A549 (cell line): ENCODE results near the gene SCD.
A peak's percentile ranks its signal among the peaks of the same experiment; 100 is the strongest.

Experiments
- CEBPB ChIP-seq, 2 experiments: fragments of >200 bp in 1 of 2; sonication (Bioruptor Twin) in 1 of 2; formaldehyde crosslinking in 1 of 2; IDR thresholded peaks; 2 replicates each; pipeline ENCODE4 v1.6.1; 2012 to 2016
- CHD4 ChIP-seq: fragments of 200-600 bp; sonication (generic); IDR thresholded peaks from 2 replicates; pipeline ENCODE4 v1.6.1; 2016; ENCODE audit warnings: antibody characterized with exemption, mild to moderate bottlenecking, borderline replicate concordance
- EP300 ChIP-seq, 2 experiments: fragments of >200 bp; sonication (Bioruptor Twin); formaldehyde crosslinking; IDR thresholded peaks; 2 replicates in 1 of 2; 3 replicates in 1 of 2; pipeline ENCODE4 v1.6.1; 2016 to 2017
- ESRRA ChIP-seq: fragments of 150-350 bp; IDR thresholded peaks from 2 replicates; pipeline ENCODE4 v1.6.1; 2014; ENCODE audit warnings: mild to moderate bottlenecking, low read length, borderline replicate concordance
- JUN ChIP-seq, 2 experiments: fragments of >200 bp; sonication (Bioruptor Twin); formaldehyde crosslinking; IDR thresholded peaks; 2 replicates in 1 of 2; 3 replicates in 1 of 2; pipeline ENCODE4 v1.6.1; 2016 to 2017
- MAFK ChIP-seq: fragments of 450-650 bp; IDR thresholded peaks from 2 replicates; pipeline ENCODE4 v1.6.1; 2014; ENCODE audit not compliant: partially characterized antibody
- POLR2A ChIP-seq: IDR thresholded peaks from 2 replicates; pipeline ENCODE4 v1.6.1; 2012; ENCODE audit warnings: mild to moderate bottlenecking, low read length
- POLR2AphosphoS2 ChIP-seq: conservative IDR thresholded peaks from 2 replicates; pipeline ENCODE4 v1.6.1; 2012; ENCODE audit warnings: low read length, improper control_type of control experiment, inconsistent platforms
- RAD21 ChIP-seq, 2 experiments: fragments of >200 bp in 1 of 2; sonication (Bioruptor Twin) in 1 of 2; formaldehyde crosslinking in 1 of 2; IDR thresholded peaks in 1 of 2; conservative IDR thresholded peaks in 1 of 2; 2 replicates in 1 of 2; 3 replicates in 1 of 2; pipeline ENCODE4 v1.6.1; 2012 to 2018; ENCODE audit warnings: inconsistent platforms in 1 of 2
- RNF2 ChIP-seq: fragments of 200-600 bp; sonication (generic); IDR thresholded peaks from 2 replicates; pipeline ENCODE4 v1.6.1; 2016; ENCODE audit warnings: low read depth, mild to moderate bottlenecking, antibody characterized with exemption, moderate library complexity, borderline replicate concordance
- ZFP36 ChIP-seq: fragments of 450-650 bp; IDR thresholded peaks from 2 replicates; pipeline ENCODE4 v1.6.1; 2014; ENCODE audit warnings: borderline replicate concordance; ENCODE audit not compliant: partially characterized antibody
- TF ChIP-seq, protein P1 (sequence below): fragments of >200 bp; sonication (Bioruptor Twin); formaldehyde crosslinking; IDR thresholded peaks from 3 replicates; pipeline ENCODE4 v1.5.1; 2016
- TF ChIP-seq, protein P2 (sequence below): fragments of 200-600 bp; sonication (generic); IDR thresholded peaks from 2 replicates; pipeline ENCODE4 v1.6.1; 2016; ENCODE audit warnings: antibody characterized with exemption, mild to moderate bottlenecking, moderate library complexity
- TF ChIP-seq, protein P3 (sequence below): IDR thresholded peaks from 2 replicates; pipeline ENCODE4 v1.6.1; 2012

DNA sequence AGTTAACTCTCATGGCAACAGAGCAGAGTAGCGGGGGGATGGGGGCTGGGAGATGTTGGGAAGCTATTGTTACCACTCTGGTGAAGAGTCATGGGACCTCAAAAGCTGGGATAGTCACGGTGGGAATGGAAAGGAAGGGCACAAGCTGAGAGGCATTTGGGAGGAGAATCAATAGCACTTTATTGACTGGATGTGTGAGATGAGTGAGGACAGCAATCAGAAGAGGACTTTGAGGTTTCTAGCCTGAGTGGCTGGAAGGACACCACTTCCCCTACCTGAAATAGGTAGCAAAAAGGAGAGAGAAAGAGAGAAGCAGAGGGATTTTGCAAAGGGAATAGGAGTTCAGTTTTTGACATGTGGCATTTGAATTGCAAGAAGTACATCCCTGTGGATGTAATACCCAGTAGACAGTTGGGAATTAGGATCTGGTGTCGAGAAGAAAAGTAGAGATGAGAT is 27.2 kb downstream of the SCD start:
- TF ChIP-seq RAD21 (conservative IDR thresholded peaks at IDR 0.05 in 1 of 2, IDR thresholded peaks at IDR 0.05 in 1 of 2) (no peak; a peak in 1 of 5 replicates), EP300 (IDR thresholded peaks at IDR 0.05) (no peak), POLR2AphosphoS2 (no peak), CHD4 (no peak), ESRRA (no peak), POLR2A (no peak), RNF2 (no peak), JUN (IDR thresholded peaks at IDR 0.05) (peak in 1 of 2 experiments; percentile 38; a peak in 2 of 5 replicates), CEBPB (IDR thresholded peaks at IDR 0.05) (no peak), MAFK (no peak), ZFP36 (no peak)
- TF ChIP-seq, protein P1, sequence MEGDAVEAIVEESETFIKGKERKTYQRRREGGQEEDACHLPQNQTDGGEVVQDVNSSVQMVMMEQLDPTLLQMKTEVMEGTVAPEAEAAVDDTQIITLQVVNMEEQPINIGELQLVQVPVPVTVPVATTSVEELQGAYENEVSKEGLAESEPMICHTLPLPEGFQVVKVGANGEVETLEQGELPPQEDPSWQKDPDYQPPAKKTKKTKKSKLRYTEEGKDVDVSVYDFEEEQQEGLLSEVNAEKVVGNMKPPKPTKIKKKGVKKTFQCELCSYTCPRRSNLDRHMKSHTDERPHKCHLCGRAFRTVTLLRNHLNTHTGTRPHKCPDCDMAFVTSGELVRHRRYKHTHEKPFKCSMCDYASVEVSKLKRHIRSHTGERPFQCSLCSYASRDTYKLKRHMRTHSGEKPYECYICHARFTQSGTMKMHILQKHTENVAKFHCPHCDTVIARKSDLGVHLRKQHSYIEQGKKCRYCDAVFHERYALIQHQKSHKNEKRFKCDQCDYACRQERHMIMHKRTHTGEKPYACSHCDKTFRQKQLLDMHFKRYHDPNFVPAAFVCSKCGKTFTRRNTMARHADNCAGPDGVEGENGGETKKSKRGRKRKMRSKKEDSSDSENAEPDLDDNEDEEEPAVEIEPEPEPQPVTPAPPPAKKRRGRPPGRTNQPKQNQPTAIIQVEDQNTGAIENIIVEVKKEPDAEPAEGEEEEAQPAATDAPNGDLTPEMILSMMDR = no peak
- TF ChIP-seq, protein P2, sequence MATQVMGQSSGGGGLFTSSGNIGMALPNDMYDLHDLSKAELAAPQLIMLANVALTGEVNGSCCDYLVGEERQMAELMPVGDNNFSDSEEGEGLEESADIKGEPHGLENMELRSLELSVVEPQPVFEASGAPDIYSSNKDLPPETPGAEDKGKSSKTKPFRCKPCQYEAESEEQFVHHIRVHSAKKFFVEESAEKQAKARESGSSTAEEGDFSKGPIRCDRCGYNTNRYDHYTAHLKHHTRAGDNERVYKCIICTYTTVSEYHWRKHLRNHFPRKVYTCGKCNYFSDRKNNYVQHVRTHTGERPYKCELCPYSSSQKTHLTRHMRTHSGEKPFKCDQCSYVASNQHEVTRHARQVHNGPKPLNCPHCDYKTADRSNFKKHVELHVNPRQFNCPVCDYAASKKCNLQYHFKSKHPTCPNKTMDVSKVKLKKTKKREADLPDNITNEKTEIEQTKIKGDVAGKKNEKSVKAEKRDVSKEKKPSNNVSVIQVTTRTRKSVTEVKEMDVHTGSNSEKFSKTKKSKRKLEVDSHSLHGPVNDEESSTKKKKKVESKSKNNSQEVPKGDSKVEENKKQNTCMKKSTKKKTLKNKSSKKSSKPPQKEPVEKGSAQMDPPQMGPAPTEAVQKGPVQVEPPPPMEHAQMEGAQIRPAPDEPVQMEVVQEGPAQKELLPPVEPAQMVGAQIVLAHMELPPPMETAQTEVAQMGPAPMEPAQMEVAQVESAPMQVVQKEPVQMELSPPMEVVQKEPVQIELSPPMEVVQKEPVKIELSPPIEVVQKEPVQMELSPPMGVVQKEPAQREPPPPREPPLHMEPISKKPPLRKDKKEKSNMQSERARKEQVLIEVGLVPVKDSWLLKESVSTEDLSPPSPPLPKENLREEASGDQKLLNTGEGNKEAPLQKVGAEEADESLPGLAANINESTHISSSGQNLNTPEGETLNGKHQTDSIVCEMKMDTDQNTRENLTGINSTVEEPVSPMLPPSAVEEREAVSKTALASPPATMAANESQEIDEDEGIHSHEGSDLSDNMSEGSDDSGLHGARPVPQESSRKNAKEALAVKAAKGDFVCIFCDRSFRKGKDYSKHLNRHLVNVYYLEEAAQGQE = no peak
- TF ChIP-seq, protein P3, sequence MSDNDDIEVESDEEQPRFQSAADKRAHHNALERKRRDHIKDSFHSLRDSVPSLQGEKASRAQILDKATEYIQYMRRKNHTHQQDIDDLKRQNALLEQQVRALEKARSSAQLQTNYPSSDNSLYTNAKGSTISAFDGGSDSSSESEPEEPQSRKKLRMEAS = peak; percentile 11; the same call in 1 of the 2 replicates
